Esophagus squamous epithelium (tissue), 4 donors: ENCODE measurements around the gene SIGLEC1.

Experiments used
- POLR2A ChIP-seq, 4 donors: fragments of 450-650 bp; IDR thresholded peaks; one replicate each; pipeline ENCODE4 v1.6.1; 2017; ENCODE audit warnings: antibody characterized with exemption in 4 of 4, mild to moderate bottlenecking in 4 of 4, moderate library complexity in 3 of 4
- TF ChIP-seq, protein P1 (sequence below), 6 experiments: fragments of 450-650 bp in 4 of 6; fragments of 200-600 bp in 2 of 6; sonication (generic) in 2 of 6; IDR thresholded peaks; one replicate each; pipeline ENCODE4 v1.5.1; 2016 to 2019; ENCODE audit warnings: antibody characterized with exemption in 6 of 6, mild to moderate bottlenecking in 4 of 6, moderate library complexity in 4 of 6

DNA sequence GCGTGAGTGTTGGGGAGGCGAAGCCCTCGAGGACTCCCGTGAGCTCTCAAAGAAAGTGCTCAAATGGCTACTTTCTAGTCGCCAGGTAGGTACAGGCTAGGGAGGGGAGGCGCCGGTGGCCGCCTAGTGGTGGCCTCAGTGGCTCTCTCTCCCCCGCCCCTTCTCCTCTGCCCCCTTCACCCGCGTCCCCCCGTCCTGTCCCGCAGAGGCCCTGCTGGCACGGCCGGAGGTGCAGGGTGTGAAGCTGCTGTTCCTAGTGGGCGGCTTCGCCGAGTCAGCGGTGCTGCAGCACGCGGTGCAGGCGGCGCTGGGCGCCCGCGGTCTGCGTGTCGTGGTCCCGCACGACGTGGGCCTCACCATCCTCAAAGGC is 38.9 kb upstream of the SIGLEC1 start:
- TF ChIP-seq POLR2A (IDR thresholded peaks at IDR 0.05): no peak
- TF ChIP-seq, protein P1, sequence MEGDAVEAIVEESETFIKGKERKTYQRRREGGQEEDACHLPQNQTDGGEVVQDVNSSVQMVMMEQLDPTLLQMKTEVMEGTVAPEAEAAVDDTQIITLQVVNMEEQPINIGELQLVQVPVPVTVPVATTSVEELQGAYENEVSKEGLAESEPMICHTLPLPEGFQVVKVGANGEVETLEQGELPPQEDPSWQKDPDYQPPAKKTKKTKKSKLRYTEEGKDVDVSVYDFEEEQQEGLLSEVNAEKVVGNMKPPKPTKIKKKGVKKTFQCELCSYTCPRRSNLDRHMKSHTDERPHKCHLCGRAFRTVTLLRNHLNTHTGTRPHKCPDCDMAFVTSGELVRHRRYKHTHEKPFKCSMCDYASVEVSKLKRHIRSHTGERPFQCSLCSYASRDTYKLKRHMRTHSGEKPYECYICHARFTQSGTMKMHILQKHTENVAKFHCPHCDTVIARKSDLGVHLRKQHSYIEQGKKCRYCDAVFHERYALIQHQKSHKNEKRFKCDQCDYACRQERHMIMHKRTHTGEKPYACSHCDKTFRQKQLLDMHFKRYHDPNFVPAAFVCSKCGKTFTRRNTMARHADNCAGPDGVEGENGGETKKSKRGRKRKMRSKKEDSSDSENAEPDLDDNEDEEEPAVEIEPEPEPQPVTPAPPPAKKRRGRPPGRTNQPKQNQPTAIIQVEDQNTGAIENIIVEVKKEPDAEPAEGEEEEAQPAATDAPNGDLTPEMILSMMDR (IDR thresholded peaks at IDR 0.05): no peak
